Gastrocnemius medialis (tissue), 4 donors: ENCODE data around the gene ROR1.

Source experiments
- CTCF ChIP-seq, 5 experiments: fragments of 450-650 bp in 3 of 5; fragments of 200-600 bp in 2 of 5; sonication (generic) in 2 of 5; IDR thresholded peaks in 4 of 5; conservative IDR thresholded peaks in 1 of 5; 1 replicate in 4 of 5; 2 replicates in 1 of 5; pipeline ENCODE4 v1.5.1; 2016 to 2019; ENCODE audit warnings: antibody characterized with exemption in 5 of 5, mild to moderate bottlenecking in 3 of 5, moderate library complexity in 3 of 5
- POLR2A ChIP-seq, 2 donors: fragments of 450-650 bp; IDR thresholded peaks; one replicate each; pipeline ENCODE4 v1.6.1; 2017; ENCODE audit warnings: antibody characterized with exemption in 2 of 2, mild to moderate bottlenecking in 2 of 2, moderate library complexity in 2 of 2

- TF ChIP-seq CTCF (IDR thresholded peaks at IDR 0.05 in 4 of 5, conservative IDR thresholded peaks at IDR 0.05 in 1 of 5) (no peak), POLR2A (IDR thresholded peaks at IDR 0.05) (no peak)
Observed at GRCh38 chr1:64162804-64163203, 389.0 kb downstream of the ROR1 start.
